Left ventricle myocardium inferior (tissue), 1 donor: Measurements from ENCODE around the gene LEPR. TPM values are rescaled to one million over a fixed set of nuclear protein-coding genes. Genes with fewer than 3 reads are reported as not detected.

Experiments
- DNase-seq: peaks from one replicate; pipeline ENCODE4 v3.0.0-alpha.2; 2020
- H3K27ac ChIP-seq: fragments of 200-600 bp; replicated peaks from 2 replicates; pipeline ENCODE4 v1.8.0; 2021
- H3K27me3 ChIP-seq: fragments of 200-600 bp; 2 replicates; pipeline ENCODE4 v1.8.0; 2021; ENCODE audit warnings: low read depth
- H3K36me3 ChIP-seq: fragments of 200-600 bp; 2 replicates; pipeline ENCODE4 v1.8.0; 2021
- H3K4me1 ChIP-seq: fragments of 200-600 bp; 2 replicates; pipeline ENCODE4 v1.8.0; 2021
- H3K4me3 ChIP-seq: fragments of 200-600 bp; 2 replicates; pipeline ENCODE4 v1.8.0; 2021; ENCODE audit warnings: mild to moderate bottlenecking, moderate library complexity
- H3K9me3 ChIP-seq: fragments of 200-600 bp; replicated peaks from 2 replicates; pipeline ENCODE4 v1.8.0; 2021
- CTCF ChIP-seq: fragments of 200-600 bp; IDR thresholded peaks from 2 replicates; pipeline ENCODE4 v1.8.0; 2021; ENCODE audit warnings: antibody characterized with exemption, mild to moderate bottlenecking, borderline replicate concordance
- intact Hi-C: fragments of 100-400 bp; cut with micrococcal nuclease; formaldehyde crosslinking; loops from one replicate; pipeline ENCODE4 v1.11.0; 2022
- total RNA-seq: library from RNA; stranded (reverse); fragmentation: NEBNext Ultra II Directional; extraction: Animal tissue kit (Norgen Biotek cat#: 25700); gene quantifications from one replicate; pipeline ENCODE4 v1.2.1, GENCODE V29; 2021
- donor health status: DM: no; HTN: yes; CAD: no; lungs with severe emphysema.

The LEPR gene
- total RNA-seq, 1 donor from 2014 or later = 7.1 TPM

- Histone ChIP-seq H3K9me3 (no peaks in the 10 kb centered on the region), H3K27ac (peak overlapping the region; percentile 99), H3K27me3 (no peaks in the 10 kb centered on the region), H3K4me1 (peaks cover 34% of the 10 kb centered on the region), H3K4me3 (peak overlapping the region; percentile 94), H3K36me3 (peaks cover under 1% of the 10 kb centered on the region)
- intact Hi-C loops = no loop called here
- DNase-seq = peak; percentile 99
- no peak for TF ChIP-seq CTCF
Measured at GRCh38 chr1:65419681-65420589, 533 bp upstream of the LEPR start.

- peak overlapping the region; percentile 94 for H3K4me3 ChIP-seq
- H3K4me1 ChIP-seq = peaks cover 34% of the 10 kb centered on the region
- intact Hi-C loops = no loop called here
- no peaks in the 10 kb centered on the region for H3K9me3 ChIP-seq
- peaks cover 16% of the 10 kb centered on the region for H3K36me3 ChIP-seq
- DNase-seq = no peak
- TF ChIP-seq CTCF = no peak
- H3K27me3 ChIP-seq = no peaks in the 10 kb centered on the region
- H3K27ac ChIP-seq = peak overlapping the region; percentile 99
Measured at GRCh38 chr1:65421351-65422025, 1.0 kb downstream of the LEPR start.

- no peaks in the 10 kb centered on the region for H3K27me3 ChIP-seq
- intact Hi-C loops = no loop called here
- H3K36me3 ChIP-seq = peaks cover 26% of the 10 kb centered on the region
- peaks cover 34% of the 10 kb centered on the region for H3K4me1 ChIP-seq
- H3K9me3 ChIP-seq = no peaks in the 10 kb centered on the region
- peak overlapping the region; percentile 99 for H3K27ac ChIP-seq
- no peak for TF ChIP-seq CTCF
- no peak for DNase-seq
- peak overlapping the region; percentile 94 for H3K4me3 ChIP-seq
Measured at GRCh38 chr1:65422241-65423203, 2.1 kb downstream of the LEPR start.

GRCh38 chr1:65423884-65424572 lies 3.6 kb downstream of the LEPR start:
- Histone ChIP-seq H3K27ac (no peak overlapping the region), H3K4me1 (peaks cover 37% of the 10 kb centered on the region), H3K27me3 (no peaks in the 10 kb centered on the region), H3K9me3 (no peaks in the 10 kb centered on the region), H3K36me3 (peaks cover 36% of the 10 kb centered on the region), H3K4me3 (no peak overlapping the region)
- intact Hi-C loops = no loop called here
- no peak for TF ChIP-seq CTCF
- no peak for DNase-seq
